ENCODE data around the gene GPC6.
A peak's percentile ranks its signal among the peaks of the same experiment; 100 is the strongest.

The GPC6 gene

GRCh38 chr13:93708308-93709075 is 481.9 kb downstream of the GPC6 start:
- DNase-seq: no peak

- no peak for DNase-seq
Observed at GRCh38 chr13:93709506-93710244, 483.1 kb downstream of the GPC6 start.

- no peak for DNase-seq
Observed at GRCh38 chr13:93714171-93714570, 487.6 kb downstream of the GPC6 start.

GRCh38 chr13:93715866-93716265 is 489.3 kb downstream of the GPC6 start:
- DNase-seq: no peak

- no peak for DNase-seq
Observed at GRCh38 chr13:93716623-93717022, 490.0 kb downstream of the GPC6 start.

GRCh38 chr13:93721483-93721882 is 494.9 kb downstream of the GPC6 start:
- no peak for DNase-seq

- DNase-seq: no peak
Observed at GRCh38 chr13:93723316-93723715, 496.7 kb downstream of the GPC6 start.

GRCh38 chr13:93724187-93724586 is 497.6 kb downstream of the GPC6 start:
- DNase-seq: no peak

- DNase-seq: no peak
Observed at GRCh38 chr13:93726173-93726957, 499.8 kb downstream of the GPC6 start.

GRCh38 chr13:93727211-93728141 is 500.9 kb downstream of the GPC6 start:
- peak; percentile 11 for DNase-seq

- no peak for DNase-seq
Observed at GRCh38 chr13:93729383-93729782, 502.8 kb downstream of the GPC6 start.

GRCh38 chr13:93730780-93731179 is 504.2 kb downstream of the GPC6 start:
- DNase-seq: no peak

GRCh38 chr13:93732186-93732585 is 505.6 kb downstream of the GPC6 start:
- DNase-seq: no peak

GRCh38 chr13:93736081-93736480 is 509.5 kb downstream of the GPC6 start:
- DNase-seq: no peak

- no peak for DNase-seq
Observed at GRCh38 chr13:93736909-93737308, 510.3 kb downstream of the GPC6 start.

- DNase-seq: no peak
Observed at GRCh38 chr13:93740334-93740733, 513.7 kb downstream of the GPC6 start.

- DNase-seq: no peak
Observed at GRCh38 chr13:93744033-93744432, 517.4 kb downstream of the GPC6 start.

GRCh38 chr13:93744886-93745285 is 518.3 kb downstream of the GPC6 start:
- no peak for DNase-seq

- DNase-seq: no peak
Observed at GRCh38 chr13:93745884-93746283, 519.3 kb downstream of the GPC6 start.

- no peak for DNase-seq
Observed at GRCh38 chr13:93746589-93746988, 520.0 kb downstream of the GPC6 start.

GRCh38 chr13:93750676-93751075 is 524.1 kb downstream of the GPC6 start:
- no peak for DNase-seq

GRCh38 chr13:93751117-93751516 is 524.5 kb downstream of the GPC6 start:
- DNase-seq: no peak
